AG04449 (cell line): ENCODE measurements around the gene CDH20.

Source experiments
- CTCF ChIA-PET: fragments of 350-600 bp; formaldehyde crosslinking; extraction: SDS; loops from one replicate; lab custom pipeline; 2021; ENCODE audit warnings: antibody characterized with exemption; lab: Yijun Ruan, JAX
- POLR2A ChIA-PET: fragments of 400-600, 350-600 bp; formaldehyde crosslinking; extraction: SDS; loops from one replicate; lab custom pipeline; 2020; ENCODE audit warnings: antibody characterized with exemption, inconsistent platforms; lab: Yijun Ruan, JAX
- DNase-seq: peaks from one replicate; pipeline ENCODE4 v3.0.0-alpha.2; 2010; ENCODE audit warnings: low read depth, low spot score
- H3K4me3 ChIP-seq: 2 replicates; pipeline ENCODE4 v1.5.1; 2011; ENCODE audit warnings: low read depth, mild to moderate bottlenecking, control low read depth, low read length
- CTCF ChIP-seq: IDR thresholded peaks from one replicate; pipeline ENCODE4 v1.5.1; 2011; ENCODE audit warnings: mild to moderate bottlenecking, moderate library complexity, low read length, control low read depth, inconsistent platforms; ENCODE audit not compliant: insufficient read depth; ENCODE audit errors: missing control alignments

CDH20 gene

GRCh38 chr18:61400016-61400635 is 66.9 kb downstream of the CDH20 start:
- ChIA-PET POLR2A (no interaction called here), CTCF (no interaction called here)

GRCh38 chr18:61400716-61401115 is 67.5 kb downstream of the CDH20 start:
- no peak overlapping the region for H3K4me3 ChIP-seq
- DNase-seq = no peak
- POLR2A ChIA-PET = no interaction called here
- no peak for TF ChIP-seq CTCF
- CTCF ChIA-PET = interaction anchor here (1.0 kb wide), 1 partner anchor 102 kb away, joined by 3 read pairs; no protein-coding TSS in a partner anchor

More at GRCh38 chr18:61400016-61400635, 66.9 kb downstream of the CDH20 start:
- no peak overlapping the region for H3K4me3 ChIP-seq
- DNase-seq = no peak
- TF ChIP-seq CTCF = no peak

- H3K4me3 ChIP-seq = no peak overlapping the region
- no peak for TF ChIP-seq CTCF
- CTCF ChIA-PET = no interaction called here
- DNase-seq = no peak
- POLR2A ChIA-PET = no interaction called here
Observed at GRCh38 chr18:61402726-61403125, 69.5 kb downstream of the CDH20 start.

GRCh38 chr18:61413396-61413795 is 80.2 kb downstream of the CDH20 start:
- POLR2A ChIA-PET = no interaction called here
- H3K4me3 ChIP-seq = no peak overlapping the region

GRCh38 chr18:61414086-61414485 is 80.9 kb downstream of the CDH20 start:
- no peak for TF ChIP-seq CTCF
- ChIA-PET POLR2A (no interaction called here), CTCF (no interaction called here)
- DNase-seq = no peak
- H3K4me3 ChIP-seq = no peak overlapping the region

More at GRCh38 chr18:61413396-61413795, 80.2 kb downstream of the CDH20 start:
- CTCF ChIA-PET = interaction anchor here (0.7 kb wide), 1 partner anchor 91 kb away, joined by 4 read pairs; no protein-coding TSS in a partner anchor
- no peak for DNase-seq
- TF ChIP-seq CTCF = no peak

GRCh38 chr18:61419763-61420162 is 86.5 kb downstream of the CDH20 start:
- no peak for TF ChIP-seq CTCF
- ChIA-PET CTCF (no interaction called here), POLR2A (no interaction called here)
- H3K4me3 ChIP-seq = no peak overlapping the region
- no peak for DNase-seq
